K562 (cell line): ENCODE data around the gene LGALS3BP. TPM values are rescaled to one million over a fixed set of nuclear protein-coding genes. Genes with fewer than 3 reads are reported as not detected.

ENCODE experiments used
- BHLHE40 ChIP-seq: IDR thresholded peaks from 2 replicates; pipeline ENCODE4 v1.6.1; 2011; ENCODE audit warnings: low read length, improper control_type of control experiment
- CBFA2T2 ChIP-seq: fragments of 450-650 bp; conservative IDR thresholded peaks from 2 replicates; pipeline ENCODE4 v1.6.1; 2017; ENCODE audit warnings: mild to moderate bottlenecking
- CBX5 ChIP-seq: IDR thresholded peaks from 2 replicates; pipeline ENCODE4 v1.6.1; 2014; ENCODE audit warnings: low read depth, borderline replicate concordance
- CCNT2 ChIP-seq: IDR thresholded peaks from 2 replicates; pipeline ENCODE4 v1.6.1; 2011; ENCODE audit warnings: borderline replicate concordance, low read depth, mild to moderate bottlenecking, moderate library complexity, mixed read lengths, low read length; ENCODE audit not compliant: insufficient read length; ENCODE audit errors: extremely low read depth
- DDX20 ChIP-seq: fragments of 450-650 bp; IDR thresholded peaks from 2 replicates; pipeline ENCODE4 v1.6.1; 2016; ENCODE audit warnings: missing genetic modification characterization, low read depth, mild to moderate bottlenecking, missing compliant biosample characterization, moderate library complexity
- DEAF1 ChIP-seq: fragments of 450-650 bp; formaldehyde crosslinking; IDR thresholded peaks from 2 replicates; pipeline ENCODE4 v1.4.0; 2020; ENCODE audit warnings: mild to moderate bottlenecking, moderate library complexity
- DPF2 ChIP-seq: fragments of 450-650 bp; IDR thresholded peaks from 2 replicates; pipeline ENCODE4 v1.6.1; 2016
- FOXJ2 ChIP-seq: fragments of 200-800 bp; sonication (Bioruptor generic); IDR thresholded peaks from 2 replicates; pipeline ENCODE4 v1.6.1; 2016; ENCODE audit warnings: missing genetic modification characterization, missing compliant biosample characterization
- HES1 ChIP-seq: fragments of 450-650 bp; IDR thresholded peaks from 2 replicates; pipeline ENCODE4 v1.6.1; 2016; ENCODE audit warnings: low read depth, mild to moderate bottlenecking, moderate library complexity
- JUND ChIP-seq, 2 experiments: IDR thresholded peaks; 2 replicates in 1 of 2; 3 replicates in 1 of 2; pipeline ENCODE4 v1.6.1; 2011; ENCODE audit warnings: borderline replicate concordance in 2 of 2, low read depth in 2 of 2, low read length in 2 of 2, improper control_type of control experiment in 1 of 2, missing biosample characterization in 1 of 2, missing genetic modification characterization in 1 of 2, missing genetic modification reagents in 1 of 2
- KAT8 ChIP-seq: fragments of 450-650 bp; IDR thresholded peaks from 2 replicates; pipeline ENCODE4 v1.6.1; 2016; ENCODE audit warnings: low read depth, mild to moderate bottlenecking
- KDM5B ChIP-seq: fragments of 200-600 bp; sonication (generic); IDR thresholded peaks from 2 replicates; pipeline ENCODE4 v1.6.1; 2012; ENCODE audit warnings: low read depth, mild to moderate bottlenecking, moderate library complexity, low read length, control low read depth, inconsistent platforms; ENCODE audit not compliant: insufficient replicate concordance
- KLF6 ChIP-seq: fragments of 250-450 bp; sonication (Bioruptor Pico); IDR thresholded peaks from 2 replicates; pipeline ENCODE4 v1.4.0; 2020; ENCODE audit warnings: mild to moderate bottlenecking, moderate library complexity, borderline replicate concordance
- NUFIP1 ChIP-seq: fragments of 450-650 bp; IDR thresholded peaks from 2 replicates; pipeline ENCODE4 v1.6.1; 2018; ENCODE audit not compliant: partially characterized antibody
- POLR2AphosphoS5 ChIP-seq: IDR thresholded peaks from 2 replicates; pipeline ENCODE4 v1.6.1; 2011; ENCODE audit warnings: mild to moderate bottlenecking, low read depth, low read length, moderate library complexity; ENCODE audit not compliant: control insufficient read depth, insufficient read depth
- PTTG1 ChIP-seq: fragments of 450-650 bp; IDR thresholded peaks from 2 replicates; pipeline ENCODE4 v1.6.1; 2016; ENCODE audit warnings: low read depth, mild to moderate bottlenecking, missing genetic modification characterization, missing compliant biosample characterization
- RBM39 ChIP-seq: fragments of 200-400 bp; formaldehyde crosslinking; optimal IDR thresholded peaks from 2 replicates; pipeline ENCODE3; 2018; ENCODE audit warnings: low read depth, low read length
- SFPQ ChIP-seq: fragments of 200-400 bp; formaldehyde crosslinking; IDR thresholded peaks from 2 replicates; pipeline ENCODE4 v1.6.1; 2017; ENCODE audit warnings: mild to moderate bottlenecking, low read depth, low read length, moderate library complexity
- TEAD1 ChIP-seq, 2 experiments: fragments of 450-650 bp in 1 of 2; sonication (generic) in 1 of 2; formaldehyde crosslinking; IDR thresholded peaks; 2 replicates each; pipeline versions ENCODE4 v1.4.0 to v1.8.0; 2020 to 2022; ENCODE audit warnings: mild to moderate bottlenecking in 2 of 2, missing genetic modification reagents in 1 of 2
- ZEB2 ChIP-seq: fragments of 450-650 bp; IDR thresholded peaks from 2 replicates; pipeline ENCODE4 v1.6.1; 2016
- ZFX ChIP-seq: sonication (generic); formaldehyde crosslinking; IDR thresholded peaks from 2 replicates; pipeline ENCODE4 v1.8.0; 2022; ENCODE audit warnings: mild to moderate bottlenecking, missing genetic modification reagents, moderate library complexity
- ZNF184 ChIP-seq: sonication (generic); formaldehyde crosslinking; IDR thresholded peaks from 2 replicates; pipeline ENCODE4 v1.5.0; 2020; ENCODE audit warnings: missing genetic modification reagents
- ZNF436 ChIP-seq: fragments of 250-450, 450-650 bp; sonication (Bioruptor Pico); formaldehyde crosslinking; IDR thresholded peaks from 2 replicates; pipeline ENCODE4 v1.7.0; 2020; ENCODE audit warnings: mild to moderate bottlenecking
- ZNF717 ChIP-seq: fragments of 250-450 bp; sonication (Bioruptor Pico); IDR thresholded peaks from 2 replicates; pipeline ENCODE4 v1.5.0; 2021
- polyA plus RNA-seq, 8 experiments: library from polyadenylated mRNA; depleted of rRNA in 4 of 8; stranded (reverse) in 5 of 8; unstranded in 3 of 8; fragments of >200 nt; fragmentation: Nextera tagmentation in 2 of 8; fragmentation: Illumina TruSeq in 1 of 8; extraction: Ambion mirVana in 2 of 8; extraction: Trizol in 1 of 8; gene quantifications; 2 replicates each; pipeline versions ENCODE4 v1.2.1 to v1.2.3, GENCODE V29; 2011 to 2014; ENCODE audit warnings: inconsistent platforms in 1 of 8, missing spikeins in 1 of 8
- total RNA-seq, 7 experiments: library from RNA; depleted of rRNA in 6 of 7; stranded (reverse); fragments of >200 nt in 6 of 7; fragmentation: Illumina TruSeq in 2 of 7; extraction: Trizol in 2 of 7; gene quantifications; 2 replicates each; pipeline versions ENCODE4 v1.2.1 to v1.2.3, GENCODE V29; 2011 to 2021; ENCODE audit warnings: low replicate concordance in 1 of 7
- TF ChIP-seq, protein P1 (sequence below): fragments of 250-450 bp; sonication (Bioruptor Pico); IDR thresholded peaks from 2 replicates; pipeline ENCODE4 v1.5.0; 2021

LGALS3BP gene
- total and polyA plus RNA-seq, 9 of the 15 experiments (the other 6 are each of a cell fraction or from before 2014, with no cell fraction given): 0.39 to 5.3 (median 3.2) TPM

DNA sequence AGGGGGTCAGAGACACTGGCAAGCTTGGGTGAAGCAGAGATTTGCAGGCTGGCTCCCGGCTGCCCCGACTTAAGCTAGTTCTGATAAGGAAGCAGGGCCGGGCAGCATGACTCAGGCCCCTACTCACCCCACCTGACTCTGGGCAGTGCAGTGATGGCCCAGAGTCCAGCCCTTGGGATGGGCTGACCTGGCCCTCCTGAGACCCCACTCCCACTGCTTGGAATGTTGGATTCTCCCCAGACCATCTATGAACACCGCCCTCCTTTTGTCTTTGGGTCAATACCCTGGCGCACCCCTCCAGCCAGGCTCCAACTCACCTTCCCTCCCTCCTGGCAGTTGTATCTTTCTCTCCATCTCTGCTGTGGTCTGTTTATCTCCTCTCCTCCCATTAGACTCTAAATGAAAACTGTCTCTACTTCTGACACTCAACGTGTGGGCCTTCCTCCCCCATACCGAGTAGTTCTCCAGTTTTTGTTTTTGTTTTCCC, 21.0 kb downstream of the LGALS3BP start (continued):
- TF ChIP-seq ZNF184 (CRISPR knock-in tag) (no peak), SFPQ (no peak), ZEB2 (peak; percentile 63; the same call in 1 of the 2 replicates), NUFIP1 (no peak), KLF6 (no peak), KDM5B (no peak), ZNF436 (no peak), RBM39 (no peak), BHLHE40 (no peak), DEAF1 (CRISPR knock-in tag) (no peak), CBX5 (no peak), JUND (IDR thresholded peaks at IDR 0.05; ENCODE audit: borderline replicate concordance, low read depth, low read length) (peak; percentile 21; the same call in 1 of the 2 replicates), JUND (tag; IDR thresholded peaks at IDR 0.05; ENCODE audit: borderline replicate concordance, low read depth, low read length) (peak; percentile 49; the same call in 2 of the 3 replicates), CCNT2 (no peak), CBFA2T2 (no peak), PTTG1 (tag) (no peak), KAT8 (no peak), ZFX (CRISPR knock-in tag) (0 out of 2 replicates have a peak, but pooled peaks have one; percentile 21), FOXJ2 (tag) (no peak), TEAD1 (CRISPR knock-in tag; IDR thresholded peaks at IDR 0.05) (no peak), POLR2AphosphoS5 (no peak), DDX20 (tag) (no peak), DPF2 (0 out of 2 replicates have a peak, but pooled peaks have one; percentile 49), ZNF717 (CRISPR knock-in tag) (no peak), HES1 (peak; percentile 66; the same call in 1 of the 2 replicates)
- TF ChIP-seq, protein P1, sequence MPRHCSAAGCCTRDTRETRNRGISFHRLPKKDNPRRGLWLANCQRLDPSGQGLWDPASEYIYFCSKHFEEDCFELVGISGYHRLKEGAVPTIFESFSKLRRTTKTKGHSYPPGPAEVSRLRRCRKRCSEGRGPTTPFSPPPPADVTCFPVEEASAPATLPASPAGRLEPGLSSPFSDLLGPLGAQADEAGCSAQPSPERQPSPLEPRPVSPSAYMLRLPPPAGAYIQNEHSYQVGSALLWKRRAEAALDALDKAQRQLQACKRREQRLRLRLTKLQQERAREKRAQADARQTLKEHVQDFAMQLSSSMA (CRISPR knock-in tag): no peak
